Measurements from ENCODE around the gene IPCEF1. TPM values are rescaled to one million over a fixed set of nuclear protein-coding genes. Genes with fewer than 3 reads are reported as not detected.

IPCEF1 gene
- 10 to 100 TPM; 31.4 to 53.2 (median 45.5) TPM for total RNA-seq
- total RNA-seq (2013): 62.9 TPM

GRCh38 chr6:154356690-154357089, at the start of gene IPCEF1:
Gene IPCEF1 (minus strand): TSS chr6:154356803. CDS start chr6:154265947, 90,856 bp downstream.
- Histone ChIP-seq H3K4me3 (ENCODE audit: low read length) (no peak within 1 kb of the TSS), H3K27ac (ENCODE audit: low read length) (peak within 1 kb of the TSS; percentile 15), H3K27me3 (ENCODE audit: control insufficient read depth, insufficient read depth, low read length) (no peaks in the 10 kb centered on the region), H3K36me3 (ENCODE audit: control insufficient read depth, insufficient read depth, low read length) (no peaks in the 10 kb centered on the region), H3K9me3 (ENCODE audit: control insufficient read depth, insufficient read depth, low read length) (no peaks in the 10 kb centered on the region), H3K4me1 (ENCODE audit: control insufficient read depth, insufficient read depth, low read length) (peaks cover 7% of the 10 kb centered on the region)
- Mint-ChIP-seq H3K9me3 (peaks cover 7 to 8% of the 10 kb centered on the region in 2 donors), H3K4me1 (peaks cover 7 to 23% of the 10 kb centered on the region in 2 donors), H3K27me3 (ENCODE audit: low read depth in 2 of 2) (peaks cover 6 to 10% of the 10 kb centered on the region in 2 donors), H3K4me3 (no peak within 1 kb of the TSS), H3K27ac (no peak within 1 kb of the TSS), H3K36me3 (no peaks in the 10 kb centered on the region)
- no peak for DNase-seq
- ATAC-seq: peak in 1 of 3 donors; percentile 52
- intact Hi-C loops (cut with micrococcal nuclease): no loop called here
- TF ChIP-seq CTCF (IDR thresholded peaks at IDR 0.05): no peak
- WGBS (ENCODE audit: insufficient coverage): 37% methylated on average over 3 of the region's 3 CpGs

- TF ChIP-seq CTCF (IDR thresholded peaks at IDR 0.05): no peak
- Histone ChIP-seq H3K4me1 (ENCODE audit: control insufficient read depth, insufficient read depth, low read length) (no peaks in the 10 kb centered on the region), H3K4me3 (ENCODE audit: low read length) (no peak overlapping the region), H3K9me3 (ENCODE audit: control insufficient read depth, insufficient read depth, low read length) (no peaks in the 10 kb centered on the region), H3K27me3 (ENCODE audit: control insufficient read depth, insufficient read depth, low read length) (no peaks in the 10 kb centered on the region), H3K27ac (ENCODE audit: low read length) (no peak overlapping the region), H3K36me3 (ENCODE audit: control insufficient read depth, insufficient read depth, low read length) (no peaks in the 10 kb centered on the region)
- Mint-ChIP-seq H3K9me3 (no peaks in the 10 kb centered on the region), H3K4me3 (no peak overlapping the region), H3K27me3 (ENCODE audit: low read depth in 2 of 2) (peaks cover 0 to 2% of the 10 kb centered on the region in 2 donors), H3K4me1 (no peaks in the 10 kb centered on the region), H3K27ac (no peak overlapping the region), H3K36me3 (no peaks in the 10 kb centered on the region)
- ATAC-seq: no peak
- no peak for DNase-seq
- intact Hi-C loops (cut with micrococcal nuclease): no loop called here
- 90% methylated on average over 19 of the region's 20 CpGs for WGBS (ENCODE audit: insufficient coverage)
Measured at GRCh38 chr6:154406301-154406700, 49.7 kb upstream of the IPCEF1 start.

- Mint-ChIP-seq H3K27me3 (ENCODE audit: low read depth in 2 of 2) (peaks cover 0 to 2% of the 10 kb centered on the region in 2 donors), H3K9me3 (no peaks in the 10 kb centered on the region), H3K4me3 (no peak overlapping the region), H3K36me3 (no peaks in the 10 kb centered on the region), H3K27ac (no peak overlapping the region), H3K4me1 (no peaks in the 10 kb centered on the region)
- Histone ChIP-seq H3K27ac (ENCODE audit: low read length) (no peak overlapping the region), H3K4me3 (ENCODE audit: low read length) (no peak overlapping the region), H3K36me3 (ENCODE audit: control insufficient read depth, insufficient read depth, low read length) (no peaks in the 10 kb centered on the region), H3K27me3 (ENCODE audit: control insufficient read depth, insufficient read depth, low read length) (no peaks in the 10 kb centered on the region), H3K4me1 (ENCODE audit: control insufficient read depth, insufficient read depth, low read length) (no peaks in the 10 kb centered on the region), H3K9me3 (ENCODE audit: control insufficient read depth, insufficient read depth, low read length) (no peaks in the 10 kb centered on the region)
- DNase-seq (no peak), ATAC-seq (no peak)
- TF ChIP-seq CTCF (IDR thresholded peaks at IDR 0.05): no peak
- WGBS (ENCODE audit: insufficient coverage): 59% methylated on average over 2 of the region's 6 CpGs
- intact Hi-C loops (cut with micrococcal nuclease): no loop called here
Measured at GRCh38 chr6:154404791-154405400, 48.3 kb upstream of the IPCEF1 start.

- TF ChIP-seq CTCF (IDR thresholded peaks at IDR 0.05): no peak
- 25% methylated on average over 4 of the region's 4 CpGs for WGBS (ENCODE audit: insufficient coverage)
- intact Hi-C loops (cut with micrococcal nuclease): no loop called here
- H3K9me3 ChIP-seq (ENCODE audit: control insufficient read depth, insufficient read depth, low read length): no peaks in the 10 kb centered on the region
- H3K27ac Mint-ChIP-seq: no peak overlapping the region
- DNase-seq (no peak), ATAC-seq (no peak)
- no peaks in the 10 kb centered on the region for H3K36me3 ChIP-seq (ENCODE audit: control insufficient read depth, insufficient read depth, low read length)
- no peaks in the 10 kb centered on the region for H3K4me1 Mint-ChIP-seq
- no peak overlapping the region for H3K4me3 Mint-ChIP-seq
- peaks cover 0 to 2% of the 10 kb centered on the region in 2 donors for H3K27me3 Mint-ChIP-seq (ENCODE audit: low read depth in 2 of 2)
- no peaks in the 10 kb centered on the region for H3K36me3 Mint-ChIP-seq
- H3K4me1 ChIP-seq (ENCODE audit: control insufficient read depth, insufficient read depth, low read length): no peaks in the 10 kb centered on the region
- H3K27me3 ChIP-seq (ENCODE audit: control insufficient read depth, insufficient read depth, low read length): no peaks in the 10 kb centered on the region
- H3K9me3 Mint-ChIP-seq: no peaks in the 10 kb centered on the region
- H3K4me3 ChIP-seq (ENCODE audit: low read length): no peak overlapping the region
- H3K27ac ChIP-seq (ENCODE audit: low read length): no peak overlapping the region
Measured at GRCh38 chr6:154403788-154404187, 47.2 kb upstream of the IPCEF1 start.
